Measurements from ENCODE around the gene INTS12. TPM values are rescaled to one million over a fixed set of nuclear protein-coding genes. Genes with fewer than 3 reads are reported as not detected.

Gene INTS12
- total RNA-seq, 3 donors from 2014 or later (not counting 1 experiment from before 2014, with no cell fraction given), result 19.4 to 22.8 (median 19.9) TPM

- no peak overlapping the region for H3K27ac ChIP-seq (ENCODE audit: low read length)
- TF ChIP-seq, protein P1, sequence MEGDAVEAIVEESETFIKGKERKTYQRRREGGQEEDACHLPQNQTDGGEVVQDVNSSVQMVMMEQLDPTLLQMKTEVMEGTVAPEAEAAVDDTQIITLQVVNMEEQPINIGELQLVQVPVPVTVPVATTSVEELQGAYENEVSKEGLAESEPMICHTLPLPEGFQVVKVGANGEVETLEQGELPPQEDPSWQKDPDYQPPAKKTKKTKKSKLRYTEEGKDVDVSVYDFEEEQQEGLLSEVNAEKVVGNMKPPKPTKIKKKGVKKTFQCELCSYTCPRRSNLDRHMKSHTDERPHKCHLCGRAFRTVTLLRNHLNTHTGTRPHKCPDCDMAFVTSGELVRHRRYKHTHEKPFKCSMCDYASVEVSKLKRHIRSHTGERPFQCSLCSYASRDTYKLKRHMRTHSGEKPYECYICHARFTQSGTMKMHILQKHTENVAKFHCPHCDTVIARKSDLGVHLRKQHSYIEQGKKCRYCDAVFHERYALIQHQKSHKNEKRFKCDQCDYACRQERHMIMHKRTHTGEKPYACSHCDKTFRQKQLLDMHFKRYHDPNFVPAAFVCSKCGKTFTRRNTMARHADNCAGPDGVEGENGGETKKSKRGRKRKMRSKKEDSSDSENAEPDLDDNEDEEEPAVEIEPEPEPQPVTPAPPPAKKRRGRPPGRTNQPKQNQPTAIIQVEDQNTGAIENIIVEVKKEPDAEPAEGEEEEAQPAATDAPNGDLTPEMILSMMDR (IDR thresholded peaks at IDR 0.05), result no peak
- no peaks in the 10 kb centered on the region for H3K36me3 ChIP-seq (ENCODE audit: control insufficient read depth, insufficient read depth, low read length)
- H3K27me3 ChIP-seq (ENCODE audit: control insufficient read depth, insufficient read depth, low read length), result peaks cover 7% of the 10 kb centered on the region
- DNase-seq (no peak), ATAC-seq (no peak)
- H3K4me3 ChIP-seq (ENCODE audit: low read length), result no peak overlapping the region
- H3K4me1 ChIP-seq (ENCODE audit: control insufficient read depth, insufficient read depth, low read length), result no peaks in the 10 kb centered on the region
- H3K27ac Mint-ChIP-seq, result no peak overlapping the region
- peaks cover 7 to 13% of the 10 kb centered on the region in 2 donors for H3K27me3 Mint-ChIP-seq (ENCODE audit: low read depth in 2 of 2)
- intact Hi-C loops (cut with micrococcal nuclease), result no loop called here
- no peaks in the 10 kb centered on the region for H3K4me1 Mint-ChIP-seq
- H3K36me3 Mint-ChIP-seq, result no peaks in the 10 kb centered on the region
- H3K4me3 Mint-ChIP-seq, result no peak overlapping the region
- H3K9me3 Mint-ChIP-seq, result no peaks in the 10 kb centered on the region
- WGBS (ENCODE audit: insufficient coverage), result no CpG with 5 or more reads among the region's 2 CpGs
- no peaks in the 10 kb centered on the region for H3K9me3 ChIP-seq (ENCODE audit: control insufficient read depth, insufficient read depth, low read length)
These were observed 45.4 kb downstream of the INTS12 start for GRCh38 chr4:105662935-105663675.

- Histone ChIP-seq H3K27ac (ENCODE audit: low read length) (no peak overlapping the region), H3K4me3 (ENCODE audit: low read length) (no peak overlapping the region), H3K4me1 (ENCODE audit: control insufficient read depth, insufficient read depth, low read length) (no peaks in the 10 kb centered on the region), H3K9me3 (ENCODE audit: control insufficient read depth, insufficient read depth, low read length) (no peaks in the 10 kb centered on the region), H3K27me3 (ENCODE audit: control insufficient read depth, insufficient read depth, low read length) (peaks cover 4% of the 10 kb centered on the region), H3K36me3 (ENCODE audit: control insufficient read depth, insufficient read depth, low read length) (no peaks in the 10 kb centered on the region)
- H3K36me3 Mint-ChIP-seq, result no peaks in the 10 kb centered on the region
- WGBS (ENCODE audit: insufficient coverage), result 93% methylated on average over 2 of the region's 3 CpGs
- no peaks in the 10 kb centered on the region for H3K4me1 Mint-ChIP-seq
- H3K27ac Mint-ChIP-seq, result no peak overlapping the region
- H3K4me3 Mint-ChIP-seq, result no peak overlapping the region
- TF ChIP-seq, protein P1 (IDR thresholded peaks at IDR 0.05), result no peak
- ATAC-seq (no peak), DNase-seq (no peak)
- H3K27me3 Mint-ChIP-seq (ENCODE audit: low read depth in 2 of 2), result peaks cover 3 to 11% of the 10 kb centered on the region in 2 donors
- no peaks in the 10 kb centered on the region for H3K9me3 Mint-ChIP-seq
- intact Hi-C loops (cut with micrococcal nuclease), result no loop called here
These were observed 47.5 kb downstream of the INTS12 start for GRCh38 chr4:105661028-105661427.

GRCh38 chr4:105659190-105659589, 49.3 kb downstream of the INTS12 start:
- DNase-seq (no peak), ATAC-seq (no peak)
- H3K4me3 ChIP-seq (ENCODE audit: low read length), result no peak overlapping the region
- peaks cover 0 to 6% of the 10 kb centered on the region in 2 donors for H3K27me3 Mint-ChIP-seq (ENCODE audit: low read depth in 2 of 2)
- H3K36me3 Mint-ChIP-seq, result no peaks in the 10 kb centered on the region
- H3K9me3 Mint-ChIP-seq, result no peaks in the 10 kb centered on the region
- no peaks in the 10 kb centered on the region for H3K9me3 ChIP-seq (ENCODE audit: control insufficient read depth, insufficient read depth, low read length)
- no peaks in the 10 kb centered on the region for H3K4me1 Mint-ChIP-seq
- H3K4me1 ChIP-seq (ENCODE audit: control insufficient read depth, insufficient read depth, low read length), result no peaks in the 10 kb centered on the region
- H3K36me3 ChIP-seq (ENCODE audit: control insufficient read depth, insufficient read depth, low read length), result no peaks in the 10 kb centered on the region
- TF ChIP-seq, protein P1 (IDR thresholded peaks at IDR 0.05), result no peak
- H3K27ac ChIP-seq (ENCODE audit: low read length), result no peak overlapping the region
- no peaks in the 10 kb centered on the region for H3K27me3 ChIP-seq (ENCODE audit: control insufficient read depth, insufficient read depth, low read length)
- no peak overlapping the region for H3K4me3 Mint-ChIP-seq
- H3K27ac Mint-ChIP-seq, result no peak overlapping the region
- WGBS (ENCODE audit: insufficient coverage), result 87% methylated on average over 6 of the region's 6 CpGs
- intact Hi-C loops (cut with micrococcal nuclease), result no loop called here
